Breast epithelium (tissue), 4 donors: Measurements from ENCODE around the gene ENTPD1. TPM values are rescaled to one million over a fixed set of nuclear protein-coding genes. Genes with fewer than 3 reads are reported as not detected.
A peak's percentile ranks its signal among the peaks of the same experiment; 100 is the strongest.
"Not testable (repeated sequence)": the region's sequence is repeated elsewhere in the genome, so short reads cannot be mapped to it uniquely, and the experiment has no call there.

Experiments
- DNase-seq, 2 donors: peaks; one replicate each; pipeline ENCODE4 v3.0.0-alpha.2; 2019; ENCODE audit warnings: low spot score in 2 of 2
- H3K27ac ChIP-seq, 2 donors: fragments of 200-600 bp; sonication (generic) in 1 of 2; one replicate each; pipeline ENCODE4 v1.5.1; 2016 to 2019; ENCODE audit warnings: mild to moderate bottlenecking in 1 of 2
- H3K27me3 ChIP-seq, 2 donors: fragments of 200-600 bp; sonication (generic) in 1 of 2; one replicate each; pipeline versions ENCODE4 v1.5.1 to v1.6.0; 2017 to 2019; ENCODE audit warnings: control low read depth in 1 of 2, mild to moderate bottlenecking in 1 of 2
- H3K36me3 ChIP-seq: fragments of 200-600 bp; one replicate; pipeline ENCODE4 v1.5.1; 2019
- H3K4me1 ChIP-seq, 2 donors: fragments of 200-600 bp; sonication (generic); one replicate each; pipeline ENCODE4 v1.5.1; 2016 to 2019; ENCODE audit warnings: control low read depth in 1 of 2
- H3K4me3 ChIP-seq, 3 donors: fragments of 200-600 bp; sonication (generic); 1 replicate in 2 of 3; 2 replicates in 1 of 3; pipeline ENCODE4 v1.5.1; 2016 to 2019; ENCODE audit warnings: mild to moderate bottlenecking in 3 of 3, moderate library complexity in 2 of 3
- H3K9me3 ChIP-seq, 2 donors: fragments of 200-600 bp; sonication (generic) in 1 of 2; one replicate each; pipeline ENCODE4 v1.5.1; 2016 to 2019; ENCODE audit warnings: control low read depth in 1 of 2
- CTCF ChIP-seq, 3 donors: fragments of 450-650 bp; IDR thresholded peaks; one replicate each; pipeline ENCODE4 v1.5.1; 2016 to 2017; ENCODE audit warnings: antibody characterized with exemption in 3 of 3, mild to moderate bottlenecking in 3 of 3, moderate library complexity in 3 of 3
- POLR2A ChIP-seq: fragments of 450-650 bp; IDR thresholded peaks from one replicate; pipeline ENCODE4 v1.6.1; 2016; ENCODE audit warnings: antibody characterized with exemption, mild to moderate bottlenecking, moderate library complexity
- POLR2AphosphoS5 ChIP-seq, 3 donors: sonication (generic); formaldehyde crosslinking; IDR thresholded peaks; one replicate each; pipeline ENCODE4 v1.6.1; 2017; ENCODE audit warnings: antibody characterized with exemption in 3 of 3
- intact Hi-C: fragments of 100-400 bp; cut with DNase I; formaldehyde crosslinking; loops from one replicate; pipeline ENCODE4 v1.15.1; 2023; ENCODE audit warnings: low total_unique reads
- total RNA-seq, 3 donors: library from RNA; depleted of rRNA; stranded (reverse); fragments of >200 nt; gene quantifications; one replicate each; pipeline ENCODE4 v1.1.0, GENCODE V29; 2016

The ENTPD1 gene
- total RNA-seq, 3 donors from 2014 or later = 17.4 to 26.9 (median 18.4) TPM

- intact Hi-C loops = loop anchor here (5.0 kb wide), 1 partner anchor 807 kb away; no protein-coding TSS in a partner anchor
- H3K9me3 ChIP-seq = no peaks in the 10 kb centered on the region
- H3K27me3 ChIP-seq = no peaks in the 10 kb centered on the region
- no peaks in the 10 kb centered on the region for H3K36me3 ChIP-seq
- no peaks in the 10 kb centered on the region for H3K4me1 ChIP-seq
- TF ChIP-seq POLR2AphosphoS5 (IDR thresholded peaks at IDR 0.05) (no peak), CTCF (IDR thresholded peaks at IDR 0.05) (no peak), POLR2A (no peak)
- no peak overlapping the region for H3K27ac ChIP-seq
- no peak for DNase-seq
- no peak overlapping the region for H3K4me3 ChIP-seq
Observed at GRCh38 chr10:95889830-95890229, 133.9 kb downstream of the ENTPD1 start.

GRCh38 chr10:95896071-95896850 lies 140.3 kb downstream of the ENTPD1 start:
- no peaks in the 10 kb centered on the region for H3K9me3 ChIP-seq
- H3K27ac ChIP-seq = no peak overlapping the region
- no peak for DNase-seq
- no peaks in the 10 kb centered on the region for H3K4me1 ChIP-seq
- H3K4me3 ChIP-seq = no peak overlapping the region
- TF ChIP-seq CTCF (IDR thresholded peaks at IDR 0.05) (no peak), POLR2AphosphoS5 (IDR thresholded peaks at IDR 0.05) (no peak), POLR2A (no peak)
- intact Hi-C loops = no loop called here
- H3K36me3 ChIP-seq = no peaks in the 10 kb centered on the region
- no peaks in the 10 kb centered on the region for H3K27me3 ChIP-seq

- H3K9me3 ChIP-seq, H3K27ac ChIP-seq, H3K4me3 ChIP-seq, intact Hi-C loops, DNase-seq, H3K4me1 ChIP-seq, H3K27me3 ChIP-seq, H3K36me3 ChIP-seq: not testable (repeated sequence)
Observed at GRCh38 chr10:95905897-95906580, 150.1 kb downstream of the ENTPD1 start.

GRCh38 chr10:95906677-95907455 lies 150.9 kb downstream of the ENTPD1 start:
- TF ChIP-seq POLR2A (no peak), CTCF (IDR thresholded peaks at IDR 0.05) (no peak), POLR2AphosphoS5 (IDR thresholded peaks at IDR 0.05) (no peak)
- intact Hi-C loops = no loop called here
- Histone ChIP-seq H3K27me3 (no peaks in the 10 kb centered on the region), H3K9me3 (no peaks in the 10 kb centered on the region), H3K27ac (peak overlapping the region; percentile 64 to 82), H3K4me1 (peaks cover 0 to 4% of the 10 kb centered on the region in 2 donors), H3K4me3 (peak overlapping the region; percentile 73 to 79 (median 77)), H3K36me3 (no peaks in the 10 kb centered on the region)
- DNase-seq = peak in 1 of 2 donors; percentile 54

GRCh38 chr10:95907456-95908253 lies 151.7 kb downstream of the ENTPD1 start, which contains the start of gene CC2D2B:
Gene CC2D2B, plus strand, starts transcription at chr10:95907975. Its CDS starts 3,349 bp downstream, at chr10:95911324.
- Histone ChIP-seq H3K4me1 (peaks cover 0 to 4% of the 10 kb centered on the region in 2 donors), H3K27me3 (no peaks in the 10 kb centered on the region), H3K27ac (peak within 1 kb of the TSS; percentile 64 to 82), H3K36me3 (no peaks in the 10 kb centered on the region), H3K9me3 (no peaks in the 10 kb centered on the region), H3K4me3 (peak within 1 kb of the TSS; percentile 73 to 79 (median 77))
- TF ChIP-seq CTCF (IDR thresholded peaks at IDR 0.05) (no peak), POLR2AphosphoS5 (IDR thresholded peaks at IDR 0.05) (peak in 1 of 3 donors; percentile 22)
- peak; percentile 70 to 84 for DNase-seq
- intact Hi-C loops = no loop called here
